ENCODE results near the gene PMPCA.

Gene PMPCA

DNA sequence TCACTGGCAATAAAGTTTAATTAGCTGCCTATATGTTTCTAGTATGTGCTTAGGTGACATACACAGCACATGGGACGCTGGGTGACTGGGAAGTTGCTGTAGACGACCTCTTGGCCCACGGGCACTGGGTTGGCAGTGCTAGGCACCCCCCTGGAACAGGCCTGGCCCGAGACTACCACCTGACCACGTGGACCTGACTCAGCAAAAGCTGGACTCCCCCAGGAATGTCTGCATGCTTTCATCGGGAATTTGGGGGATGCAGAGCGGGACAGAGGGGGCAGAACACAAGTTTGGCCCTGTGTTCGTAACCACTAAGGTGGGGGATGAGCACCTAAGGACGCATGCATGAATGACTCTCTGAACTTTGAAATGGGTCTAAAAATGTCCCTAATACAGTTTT is 45.8 kb downstream of the PMPCA start:
- TF ChIP-seq, protein P1, sequence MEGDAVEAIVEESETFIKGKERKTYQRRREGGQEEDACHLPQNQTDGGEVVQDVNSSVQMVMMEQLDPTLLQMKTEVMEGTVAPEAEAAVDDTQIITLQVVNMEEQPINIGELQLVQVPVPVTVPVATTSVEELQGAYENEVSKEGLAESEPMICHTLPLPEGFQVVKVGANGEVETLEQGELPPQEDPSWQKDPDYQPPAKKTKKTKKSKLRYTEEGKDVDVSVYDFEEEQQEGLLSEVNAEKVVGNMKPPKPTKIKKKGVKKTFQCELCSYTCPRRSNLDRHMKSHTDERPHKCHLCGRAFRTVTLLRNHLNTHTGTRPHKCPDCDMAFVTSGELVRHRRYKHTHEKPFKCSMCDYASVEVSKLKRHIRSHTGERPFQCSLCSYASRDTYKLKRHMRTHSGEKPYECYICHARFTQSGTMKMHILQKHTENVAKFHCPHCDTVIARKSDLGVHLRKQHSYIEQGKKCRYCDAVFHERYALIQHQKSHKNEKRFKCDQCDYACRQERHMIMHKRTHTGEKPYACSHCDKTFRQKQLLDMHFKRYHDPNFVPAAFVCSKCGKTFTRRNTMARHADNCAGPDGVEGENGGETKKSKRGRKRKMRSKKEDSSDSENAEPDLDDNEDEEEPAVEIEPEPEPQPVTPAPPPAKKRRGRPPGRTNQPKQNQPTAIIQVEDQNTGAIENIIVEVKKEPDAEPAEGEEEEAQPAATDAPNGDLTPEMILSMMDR (conservative IDR thresholded peaks at IDR 0.05; ENCODE audit: low read length), result no peak
- TF ChIP-seq EZH2phosphoT487 (IDR thresholded peaks at IDR 0.05; ENCODE audit: borderline replicate concordance), result no peak
- Histone ChIP-seq H3K27me3 (ENCODE audit: insufficient read depth, low read length, poor library complexity, severe bottlenecking) (no peaks in the 10 kb centered on the region), H2AFZ (ENCODE audit: low read length) (no peak overlapping the region), H3K9me2 (replicated peaks; ENCODE audit: low read depth, low read length) (no peaks in the 10 kb centered on the region), H3K4me1 (ENCODE audit: insufficient read depth, low read length, poor library complexity, severe bottlenecking) (no peaks in the 10 kb centered on the region), H3K4me2 (ENCODE audit: low read depth, low read length, poor library complexity, severe bottlenecking) (no peak overlapping the region), H3K9me3 (ENCODE audit: insufficient read depth, low read depth, low read length) (no peaks in the 10 kb centered on the region), H3K36me3 (ENCODE audit: insufficient read depth, low read length) (peaks cover 78% of the 10 kb centered on the region; the same call in 1 of the 2 replicates), H3K79me2 (ENCODE audit: insufficient read depth, low read length) (no peaks in the 10 kb centered on the region), H3F3A (ENCODE audit: low read depth) (no peaks in the 10 kb centered on the region), H3K9ac (ENCODE audit: low read depth, low read length, poor library complexity, severe bottlenecking) (no peak overlapping the region), H3K4me3 (ENCODE audit: low read length, poor library complexity, severe bottlenecking) (no peak overlapping the region), H4K20me1 (ENCODE audit: insufficient read depth, low read length, poor library complexity, severe bottlenecking) (no peaks in the 10 kb centered on the region)

DNA sequence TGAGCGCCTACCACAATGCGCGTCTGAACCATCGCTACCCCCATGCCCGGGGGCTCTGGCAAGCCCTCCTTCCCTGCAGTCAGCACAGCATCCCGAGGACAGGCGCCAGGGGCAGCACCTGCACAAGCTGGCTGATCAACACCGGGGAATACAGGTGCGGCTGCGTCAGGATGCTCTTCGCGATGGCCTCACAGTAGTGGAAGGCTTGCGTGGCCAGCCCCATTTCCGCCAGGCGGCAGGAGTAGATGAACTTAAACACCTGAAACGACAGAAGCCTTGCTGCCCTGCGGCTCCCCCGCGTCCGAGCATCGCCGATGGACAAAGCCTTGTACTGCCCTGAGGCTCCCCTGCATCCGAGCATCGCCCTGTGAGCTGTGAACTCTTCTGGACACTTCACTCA is 46.9 kb downstream of the PMPCA start:
- no peaks in the 10 kb centered on the region for H3K9me2 ChIP-seq (replicated peaks; ENCODE audit: low read depth, low read length)
- H3K27me3 ChIP-seq (ENCODE audit: insufficient read depth, low read length, poor library complexity, severe bottlenecking), result no peaks in the 10 kb centered on the region
- H3K36me3 ChIP-seq (ENCODE audit: insufficient read depth, low read length), result peaks cover 80% of the 10 kb centered on the region; the same call in 1 of the 2 replicates
- no peak overlapping the region for H3K4me3 ChIP-seq (ENCODE audit: low read length, poor library complexity, severe bottlenecking)
- no peak overlapping the region for H3K4me2 ChIP-seq (ENCODE audit: low read depth, low read length, poor library complexity, severe bottlenecking)
- no peak for TF ChIP-seq EZH2phosphoT487 (IDR thresholded peaks at IDR 0.05; ENCODE audit: borderline replicate concordance)
- TF ChIP-seq, protein P1 (conservative IDR thresholded peaks at IDR 0.05; ENCODE audit: low read length), result no peak
- H3K9me3 ChIP-seq (ENCODE audit: insufficient read depth, low read depth, low read length), result no peaks in the 10 kb centered on the region
- no peaks in the 10 kb centered on the region for H3K79me2 ChIP-seq (ENCODE audit: insufficient read depth, low read length)
- H4K20me1 ChIP-seq (ENCODE audit: insufficient read depth, low read length, poor library complexity, severe bottlenecking), result no peaks in the 10 kb centered on the region
- no peaks in the 10 kb centered on the region for H3K4me1 ChIP-seq (ENCODE audit: insufficient read depth, low read length, poor library complexity, severe bottlenecking)
- H2AFZ ChIP-seq (ENCODE audit: low read length), result no peak overlapping the region
- no peaks in the 10 kb centered on the region for H3F3A ChIP-seq (ENCODE audit: low read depth)
- no peak overlapping the region for H3K9ac ChIP-seq (ENCODE audit: low read depth, low read length, poor library complexity, severe bottlenecking)

DNA sequence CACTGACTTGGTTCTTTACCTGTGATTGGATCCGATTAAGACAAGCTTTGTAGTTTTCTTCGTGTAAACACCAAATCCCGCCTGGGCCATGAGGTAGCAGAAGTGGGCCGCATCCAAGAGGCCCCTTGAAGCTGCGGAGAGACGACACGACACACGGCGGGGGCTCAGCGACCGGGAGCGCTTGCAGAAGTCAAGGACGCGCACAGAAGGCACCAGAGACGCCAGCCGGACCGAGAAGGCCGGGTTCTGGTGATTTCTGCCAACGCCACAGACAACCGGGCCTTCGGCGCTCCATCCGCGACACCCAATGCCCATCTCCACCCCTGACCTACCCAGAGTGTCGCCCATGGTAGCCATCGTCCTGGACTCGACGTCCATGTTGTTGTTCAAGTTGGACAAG is 49.0 kb downstream of the PMPCA start:
- Histone ChIP-seq H3K9ac (ENCODE audit: low read depth, low read length, poor library complexity, severe bottlenecking) (no peak overlapping the region), H3K4me2 (ENCODE audit: low read depth, low read length, poor library complexity, severe bottlenecking) (no peak overlapping the region), H3K9me3 (ENCODE audit: insufficient read depth, low read depth, low read length) (no peaks in the 10 kb centered on the region), H3K4me1 (ENCODE audit: insufficient read depth, low read length, poor library complexity, severe bottlenecking) (no peaks in the 10 kb centered on the region), H3F3A (ENCODE audit: low read depth) (no peaks in the 10 kb centered on the region), H3K9me2 (replicated peaks; ENCODE audit: low read depth, low read length) (no peaks in the 10 kb centered on the region), H3K27me3 (ENCODE audit: insufficient read depth, low read length, poor library complexity, severe bottlenecking) (no peaks in the 10 kb centered on the region), H3K79me2 (ENCODE audit: insufficient read depth, low read length) (no peaks in the 10 kb centered on the region), H2AFZ (ENCODE audit: low read length) (no peak overlapping the region), H4K20me1 (ENCODE audit: insufficient read depth, low read length, poor library complexity, severe bottlenecking) (no peaks in the 10 kb centered on the region), H3K4me3 (ENCODE audit: low read length, poor library complexity, severe bottlenecking) (no peak overlapping the region), H3K36me3 (ENCODE audit: insufficient read depth, low read length) (peaks cover 88% of the 10 kb centered on the region; the same call in 1 of the 2 replicates)
- TF ChIP-seq, protein P1 (conservative IDR thresholded peaks at IDR 0.05; ENCODE audit: low read length), result no peak
- TF ChIP-seq EZH2phosphoT487 (IDR thresholded peaks at IDR 0.05; ENCODE audit: borderline replicate concordance), result no peak

Measured in Loucy (cell line).